Vagina (tissue), 2 donors: Measurements from ENCODE around the gene STK40.

Source experiments
- POLR2A ChIP-seq, 2 donors: fragments of 450-650 bp; IDR thresholded peaks; one replicate each; pipeline ENCODE4 v1.6.1; 2017; ENCODE audit warnings: antibody characterized with exemption in 2 of 2, mild to moderate bottlenecking in 2 of 2, moderate library complexity in 2 of 2
- POLR2AphosphoS5 ChIP-seq, 2 donors: sonication (generic); formaldehyde crosslinking; IDR thresholded peaks; one replicate each; pipeline ENCODE4 v1.9.0; 2017; ENCODE audit warnings: antibody characterized with exemption in 2 of 2, mild to moderate bottlenecking in 2 of 2, low read depth in 1 of 2; ENCODE audit not compliant: insufficient read depth in 1 of 2
- TF ChIP-seq, protein P1 (sequence below), 3 experiments: fragments of 450-650 bp in 2 of 3; fragments of 200-600 bp in 1 of 3; sonication (generic) in 1 of 3; IDR thresholded peaks; one replicate each; pipeline ENCODE4 v1.5.1; 2017 to 2019; ENCODE audit warnings: antibody characterized with exemption in 3 of 3, mild to moderate bottlenecking in 2 of 3, moderate library complexity in 2 of 3

DNA sequence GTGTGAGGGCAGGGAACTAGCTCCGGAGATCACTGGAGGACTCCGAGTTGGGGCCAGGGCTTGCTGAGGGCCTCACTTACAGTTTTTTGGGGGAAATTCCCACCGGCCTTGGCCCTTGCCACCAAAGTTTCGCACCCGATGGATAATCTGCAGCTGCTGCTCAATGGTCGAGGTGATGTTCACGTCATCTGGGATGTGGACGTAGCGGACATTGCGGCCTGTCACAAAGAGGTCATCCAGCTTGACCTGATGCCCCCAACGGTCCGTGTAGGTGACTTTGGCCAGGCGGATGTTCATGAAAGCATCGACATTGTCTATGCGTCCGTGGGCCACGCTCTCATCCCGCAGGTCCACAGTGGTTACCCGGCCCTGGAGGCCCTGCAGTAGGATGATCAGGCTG, 8.0 kb upstream of the STK40 start:
- TF ChIP-seq, protein P1, sequence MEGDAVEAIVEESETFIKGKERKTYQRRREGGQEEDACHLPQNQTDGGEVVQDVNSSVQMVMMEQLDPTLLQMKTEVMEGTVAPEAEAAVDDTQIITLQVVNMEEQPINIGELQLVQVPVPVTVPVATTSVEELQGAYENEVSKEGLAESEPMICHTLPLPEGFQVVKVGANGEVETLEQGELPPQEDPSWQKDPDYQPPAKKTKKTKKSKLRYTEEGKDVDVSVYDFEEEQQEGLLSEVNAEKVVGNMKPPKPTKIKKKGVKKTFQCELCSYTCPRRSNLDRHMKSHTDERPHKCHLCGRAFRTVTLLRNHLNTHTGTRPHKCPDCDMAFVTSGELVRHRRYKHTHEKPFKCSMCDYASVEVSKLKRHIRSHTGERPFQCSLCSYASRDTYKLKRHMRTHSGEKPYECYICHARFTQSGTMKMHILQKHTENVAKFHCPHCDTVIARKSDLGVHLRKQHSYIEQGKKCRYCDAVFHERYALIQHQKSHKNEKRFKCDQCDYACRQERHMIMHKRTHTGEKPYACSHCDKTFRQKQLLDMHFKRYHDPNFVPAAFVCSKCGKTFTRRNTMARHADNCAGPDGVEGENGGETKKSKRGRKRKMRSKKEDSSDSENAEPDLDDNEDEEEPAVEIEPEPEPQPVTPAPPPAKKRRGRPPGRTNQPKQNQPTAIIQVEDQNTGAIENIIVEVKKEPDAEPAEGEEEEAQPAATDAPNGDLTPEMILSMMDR (IDR thresholded peaks at IDR 0.05): no peak
- no peak for TF ChIP-seq POLR2A (IDR thresholded peaks at IDR 0.05)
- no peak for TF ChIP-seq POLR2AphosphoS5 (IDR thresholded peaks at IDR 0.05; ENCODE audit: insufficient read depth in 1 of 2, low read depth in 1 of 2)
